ENCODE results near the gene IDI2. TPM values are rescaled to one million over a fixed set of nuclear protein-coding genes. Genes with fewer than 3 reads are reported as not detected.
A peak's percentile ranks its signal among the peaks of the same experiment; 100 is the strongest.

Gene IDI2
- polyA plus RNA-seq, 2 of the 4 experiments (the other 2 are of a cell fraction) = not detected

GRCh38 chr10:971150-971542 is 54.5 kb downstream of the IDI2 start:
- POLR2A ChIA-PET = interaction anchor here (1.5 kb wide), 1 partner anchor 17 kb away, joined by 3 read pairs; the partner anchor contains the start of gene GTPBP4
- no peak overlapping the region for H3K4me3 ChIP-seq
- no peak overlapping the region for H3K27ac ChIP-seq
- WGBS (ENCODE audit: missing lambda C conversion rate) = 86% methylated on average over 4 of the region's 4 CpGs
- CTCF ChIA-PET = interaction anchor here (0.8 to 1.3 kb wide), 3 partner anchors 16 to 46 kb away, joined by 3 read pairs; no protein-coding TSS in a partner anchor
- H3K4me1 ChIP-seq = peaks cover 24% of the 10 kb centered on the region
- DNase-seq (ENCODE audit: low read depth in 1 of 2, low spot score in 1 of 2) = no peak
- no peak for ATAC-seq
- peak overlapping the region; percentile 62 for H3K4me2 ChIP-seq
- no peak for FAIRE-seq
- no peaks in the 10 kb centered on the region for H3K9me3 ChIP-seq
- TF ChIP-seq PHF8 (IDR thresholded peaks at IDR 0.05; ENCODE audit: borderline replicate concordance, low read depth) (no peak), CEBPB (IDR thresholded peaks at IDR 0.05) (0 out of 4 replicates have a peak, but pooled peaks of 1 of the 2 experiments have one; percentile 37)

- Histone ChIP-seq H3K9me3 (no peaks in the 10 kb centered on the region), H3K4me3 (no peak overlapping the region), H3K4me1 (peaks cover 24% of the 10 kb centered on the region), H3K4me2 (peak overlapping the region; percentile 62), H3K27ac (0 out of 6 replicates have a peak overlapping the region, but pooled peaks of 1 of the 2 experiments have one; percentile 40)
- TF ChIP-seq ELK1 (IDR thresholded peaks at IDR 0.05; ENCODE audit: low read depth, low read length) (no peak), MYC (IDR thresholded peaks at IDR 0.05; ENCODE audit: borderline replicate concordance, low read length) (no peak), RARB (CRISPR knock-in tag; IDR thresholded peaks at IDR 0.05) (no peak), BCL3 (IDR thresholded peaks at IDR 0.05) (no peak), POLR2AphosphoS2 (conservative IDR thresholded peaks at IDR 0.05; ENCODE audit: low read length) (no peak), PHF8 (IDR thresholded peaks at IDR 0.05; ENCODE audit: borderline replicate concordance, low read depth) (no peak), RNF2 (IDR thresholded peaks at IDR 0.05; ENCODE audit: borderline replicate concordance, low read depth) (no peak), HOXB13 (CRISPR knock-in tag; IDR thresholded peaks at IDR 0.05; ENCODE audit: low read depth) (no peak), MAFK (IDR thresholded peaks at IDR 0.05; ENCODE audit: partially characterized antibody) (no peak), TP53 (CRISPR knock-in tag; IDR thresholded peaks at IDR 0.05) (no peak), CHD4 (IDR thresholded peaks at IDR 0.05; ENCODE audit: borderline replicate concordance) (no peak), MAZ (IDR thresholded peaks at IDR 0.05; ENCODE audit: borderline replicate concordance, low read depth, low read length) (no peak), EHMT2 (IDR thresholded peaks at IDR 0.05; ENCODE audit: low read depth) (no peak)
- ChIA-PET POLR2A (interaction anchor here (1.5 kb wide), 1 partner anchor 17 kb away, joined by 3 read pairs; the partner anchor contains the start of gene GTPBP4), CTCF (interaction anchor here (1.2 to 1.3 kb wide), 2 partner anchors 16 to 46 kb away, joined by 3 read pairs; no protein-coding TSS in a partner anchor)
- peak in 1 of 2 experiments; percentile 49; a peak in 3 of 6 replicates for ATAC-seq
- DNase-seq (ENCODE audit: low read depth in 1 of 2, low spot score in 1 of 2) = no peak
- WGBS (ENCODE audit: missing lambda C conversion rate) = 25% methylated on average over 14 of the region's 14 CpGs
- no peak for FAIRE-seq
These were observed 55.1 kb downstream of the IDI2 start for GRCh38 chr10:970311-971149.

- 85% methylated on average over 15 of the region's 15 CpGs for whole genome bisulfite sequencing (ENCODE audit: missing lambda C conversion rate)
- TF ChIP-seq CEBPB (IDR thresholded peaks at IDR 0.05) = peak in 1 of 2 experiments; percentile 51; a peak in 2 of 4 replicates
- TF ChIP-seq FOSB (CRISPR knock-in tag; IDR thresholded peaks at IDR 0.05) = no peak
- Histone ChIP-seq H3K4me1 (peaks cover 24% of the 10 kb centered on the region), H3K9me3 (no peaks in the 10 kb centered on the region), H3K4me3 (no peak overlapping the region), H3K27ac (no peak overlapping the region), H3K4me2 (no peak overlapping the region; the same call in 2 of the 3 replicates)
- FAIRE-seq (no peak), ATAC-seq (no peak), DNase-seq (ENCODE audit: low read depth in 1 of 2, low spot score in 1 of 2) (no peak)
- ChIA-PET POLR2A (no interaction called here), CTCF (no interaction called here)
These were observed 56.0 kb downstream of the IDI2 start for GRCh38 chr10:969473-970150.

Other genes starting within 250 kb of the IDI2 start
- 53.7 and 54.2 TPM in 2 replicates for gene LARP4B, start 94.2 kb downstream of the IDI2 start, polyA plus RNA-seq (2011; rRNA removed)
- gene LARP4B, start 94.2 kb downstream of the IDI2 start, polyA plus RNA-seq (2017; fragmentation: RNase III; extraction: RNeasy Plus Mini Kit Qiagen cat#74134 plus additional on column Dnase treatment) = 25.5 to 26.9 TPM (median 26.4 TPM) in 3 replicates
- 60.7 and 104 TPM in 2 replicates for gene GTPBP4, start 37.4 kb downstream of the IDI2 start, polyA plus RNA-seq (2011; rRNA removed)
- 67.8 to 79.5 TPM (median 75.2 TPM) in 3 replicates for gene GTPBP4, start 37.4 kb downstream of the IDI2 start, polyA plus RNA-seq (2017; fragmentation: RNase III; extraction: RNeasy Plus Mini Kit Qiagen cat#74134 plus additional on column Dnase treatment)
- gene IDI1, start 23.3 kb upstream of the IDI2 start, polyA plus RNA-seq (2011; rRNA removed) = 38.2 and 55.8 TPM in 2 replicates
- 42.4 to 65.0 TPM (median 57.1 TPM) in 3 replicates for gene IDI1, start 23.3 kb upstream of the IDI2 start, polyA plus RNA-seq (2017; fragmentation: RNase III; extraction: RNeasy Plus Mini Kit Qiagen cat#74134 plus additional on column Dnase treatment)
- gene WDR37, start 30.5 kb upstream of the IDI2 start, polyA plus RNA-seq (2011; rRNA removed) = 7.1 and 7.3 TPM in 2 replicates
- gene WDR37, start 30.5 kb upstream of the IDI2 start, polyA plus RNA-seq (2017; fragmentation: RNase III; extraction: RNeasy Plus Mini Kit Qiagen cat#74134 plus additional on column Dnase treatment) = 5.6 to 6.2 TPM (median 5.9 TPM) in 3 replicates

All from A549 (cell line).